ENCODE results near the gene AKT3.

Gene AKT3

DNA sequence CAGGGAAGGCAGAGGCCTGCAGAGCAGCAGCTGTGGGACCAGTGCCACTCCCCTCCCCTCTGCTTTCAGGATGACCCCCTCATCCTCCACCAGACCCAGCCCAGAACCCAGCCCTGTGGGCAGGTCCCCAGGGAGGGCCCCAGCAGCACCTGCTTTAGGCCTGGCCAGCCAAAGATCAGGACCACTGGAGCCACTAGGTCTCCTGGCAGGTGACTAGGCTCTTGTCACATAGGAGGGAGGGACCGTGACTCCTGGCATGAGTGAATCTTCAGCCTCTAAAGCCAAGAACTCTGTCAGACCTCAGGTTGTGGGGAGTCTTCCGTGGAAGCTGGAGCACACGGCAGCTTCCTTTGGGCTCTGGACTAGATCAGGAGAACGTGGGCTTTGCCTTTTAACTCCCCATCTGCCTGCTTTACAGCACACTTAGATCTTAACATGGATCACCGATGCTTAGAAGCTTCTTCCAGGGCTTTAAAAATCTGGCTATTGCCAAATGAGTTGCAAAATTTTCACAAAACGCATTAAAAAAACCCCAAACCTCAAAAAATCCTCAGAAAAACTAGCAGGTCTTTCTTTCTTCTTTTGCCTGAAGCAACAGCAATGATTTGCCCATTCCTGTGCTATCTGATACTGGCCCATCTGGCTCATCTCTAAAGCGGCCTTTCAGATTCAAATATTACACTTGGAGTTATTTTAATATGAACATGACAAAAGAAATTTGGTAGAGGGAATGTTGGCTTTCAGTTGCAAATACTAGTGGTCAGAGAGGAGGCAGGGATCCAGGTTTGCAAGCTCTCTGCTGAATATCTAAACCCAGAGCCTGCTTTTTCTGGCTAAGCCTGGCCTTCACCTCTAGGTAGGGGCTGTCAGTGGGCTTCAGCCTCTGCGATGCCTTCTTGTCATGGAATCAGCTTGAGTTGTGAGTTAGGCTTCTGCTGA is 359.0 kb downstream of the AKT3 start:
- Histone ChIP-seq H2AFZ (ENCODE audit: low read length) (no peak overlapping the region), H3F3A (ENCODE audit: low read depth) (no peaks in the 10 kb centered on the region), H3K4me2 (ENCODE audit: low read depth, low read length, poor library complexity, severe bottlenecking) (no peak overlapping the region), H3K9me2 (replicated peaks; ENCODE audit: low read depth, low read length) (no peaks in the 10 kb centered on the region), H3K4me3 (ENCODE audit: low read length, poor library complexity, severe bottlenecking) (no peak overlapping the region), H3K36me3 (ENCODE audit: insufficient read depth, low read length) (no peaks in the 10 kb centered on the region), H3K9ac (ENCODE audit: low read depth, low read length, poor library complexity, severe bottlenecking) (no peak overlapping the region), H4K20me1 (ENCODE audit: insufficient read depth, low read length, poor library complexity, severe bottlenecking) (no peaks in the 10 kb centered on the region), H3K79me2 (ENCODE audit: insufficient read depth, low read length) (no peaks in the 10 kb centered on the region), H3K27me3 (ENCODE audit: insufficient read depth, low read length, poor library complexity, severe bottlenecking) (no peaks in the 10 kb centered on the region), H3K4me1 (ENCODE audit: insufficient read depth, low read length, poor library complexity, severe bottlenecking) (no peaks in the 10 kb centered on the region), H3K9me3 (ENCODE audit: insufficient read depth, low read depth, low read length) (no peaks in the 10 kb centered on the region)
- TF ChIP-seq, protein P1, sequence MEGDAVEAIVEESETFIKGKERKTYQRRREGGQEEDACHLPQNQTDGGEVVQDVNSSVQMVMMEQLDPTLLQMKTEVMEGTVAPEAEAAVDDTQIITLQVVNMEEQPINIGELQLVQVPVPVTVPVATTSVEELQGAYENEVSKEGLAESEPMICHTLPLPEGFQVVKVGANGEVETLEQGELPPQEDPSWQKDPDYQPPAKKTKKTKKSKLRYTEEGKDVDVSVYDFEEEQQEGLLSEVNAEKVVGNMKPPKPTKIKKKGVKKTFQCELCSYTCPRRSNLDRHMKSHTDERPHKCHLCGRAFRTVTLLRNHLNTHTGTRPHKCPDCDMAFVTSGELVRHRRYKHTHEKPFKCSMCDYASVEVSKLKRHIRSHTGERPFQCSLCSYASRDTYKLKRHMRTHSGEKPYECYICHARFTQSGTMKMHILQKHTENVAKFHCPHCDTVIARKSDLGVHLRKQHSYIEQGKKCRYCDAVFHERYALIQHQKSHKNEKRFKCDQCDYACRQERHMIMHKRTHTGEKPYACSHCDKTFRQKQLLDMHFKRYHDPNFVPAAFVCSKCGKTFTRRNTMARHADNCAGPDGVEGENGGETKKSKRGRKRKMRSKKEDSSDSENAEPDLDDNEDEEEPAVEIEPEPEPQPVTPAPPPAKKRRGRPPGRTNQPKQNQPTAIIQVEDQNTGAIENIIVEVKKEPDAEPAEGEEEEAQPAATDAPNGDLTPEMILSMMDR (conservative IDR thresholded peaks at IDR 0.05; ENCODE audit: low read length) = no peak
- no peak for TF ChIP-seq EZH2phosphoT487 (IDR thresholded peaks at IDR 0.05; ENCODE audit: borderline replicate concordance)

DNA sequence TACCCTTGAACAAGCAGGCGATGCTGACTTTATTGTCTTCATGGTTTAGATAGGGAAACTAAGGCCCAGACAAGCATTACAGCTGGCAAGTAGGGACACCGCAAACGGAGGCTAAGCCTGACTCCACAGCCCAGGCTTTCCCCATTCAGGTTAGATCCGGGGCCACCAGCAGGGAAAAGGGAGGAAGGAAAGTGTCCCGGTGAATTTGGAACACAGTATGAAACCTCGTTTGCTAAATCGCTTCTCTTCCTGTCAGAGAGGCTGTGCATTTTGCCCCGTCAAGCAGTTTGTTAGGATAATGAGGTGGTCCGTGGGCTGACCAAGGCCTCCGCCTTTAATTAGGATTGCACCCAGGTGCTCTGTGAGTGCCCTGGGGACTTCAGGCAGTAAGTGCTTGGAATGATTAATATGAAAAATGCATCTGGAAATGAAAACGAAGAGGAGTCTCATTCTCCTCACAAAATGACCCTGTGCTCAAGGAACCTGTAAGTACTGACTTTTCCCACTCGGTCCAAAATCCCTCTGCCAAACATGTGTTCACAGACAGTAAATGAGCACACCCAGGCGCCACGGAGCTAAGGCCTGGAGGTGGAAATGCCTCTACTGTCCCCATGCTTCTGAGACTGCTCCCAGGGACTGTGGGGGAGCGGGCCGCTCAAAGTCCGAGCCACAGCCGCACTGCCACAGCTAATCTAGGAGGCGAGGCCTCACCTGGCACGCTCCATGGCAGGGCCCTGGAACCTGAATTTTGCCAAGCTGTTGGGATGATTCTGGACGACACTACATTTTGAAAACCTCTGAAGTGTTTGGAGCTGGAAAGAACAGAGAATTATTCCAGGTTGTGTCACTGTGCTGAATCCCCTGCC is 360.1 kb downstream of the AKT3 start:
- TF ChIP-seq EZH2phosphoT487 (IDR thresholded peaks at IDR 0.05; ENCODE audit: borderline replicate concordance) = no peak
- TF ChIP-seq, protein P1 (conservative IDR thresholded peaks at IDR 0.05; ENCODE audit: low read length) = no peak
- Histone ChIP-seq H3K27me3 (ENCODE audit: insufficient read depth, low read length, poor library complexity, severe bottlenecking) (no peaks in the 10 kb centered on the region), H3K79me2 (ENCODE audit: insufficient read depth, low read length) (no peaks in the 10 kb centered on the region), H3K9me2 (replicated peaks; ENCODE audit: low read depth, low read length) (no peaks in the 10 kb centered on the region), H3K9me3 (ENCODE audit: insufficient read depth, low read depth, low read length) (no peaks in the 10 kb centered on the region), H3K4me3 (ENCODE audit: low read length, poor library complexity, severe bottlenecking) (no peak overlapping the region), H3K4me1 (ENCODE audit: insufficient read depth, low read length, poor library complexity, severe bottlenecking) (no peaks in the 10 kb centered on the region), H2AFZ (ENCODE audit: low read length) (no peak overlapping the region), H3K36me3 (ENCODE audit: insufficient read depth, low read length) (no peaks in the 10 kb centered on the region), H3F3A (ENCODE audit: low read depth) (no peaks in the 10 kb centered on the region), H4K20me1 (ENCODE audit: insufficient read depth, low read length, poor library complexity, severe bottlenecking) (no peaks in the 10 kb centered on the region), H3K4me2 (ENCODE audit: low read depth, low read length, poor library complexity, severe bottlenecking) (no peak overlapping the region), H3K9ac (ENCODE audit: low read depth, low read length, poor library complexity, severe bottlenecking) (no peak overlapping the region)

DNA sequence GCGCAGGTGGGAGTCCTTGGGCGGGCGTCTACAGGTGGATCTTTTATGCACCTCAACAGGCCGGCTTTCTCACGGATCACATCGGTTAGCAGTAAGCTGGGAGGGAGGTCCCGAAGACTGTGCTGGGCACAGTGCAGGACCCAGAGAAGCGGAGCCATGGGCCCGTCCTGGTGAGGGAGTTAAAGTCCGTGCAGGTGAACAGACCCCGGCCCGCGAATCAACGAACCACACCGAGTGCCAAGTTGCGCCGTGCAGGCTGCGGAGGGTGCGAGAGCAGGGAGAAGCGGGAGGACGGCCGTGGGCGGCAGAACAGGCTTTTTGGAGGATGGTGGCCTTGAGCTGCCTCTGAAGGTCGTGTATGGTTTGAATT is 360.9 kb downstream of the AKT3 start:
- no peaks in the 10 kb centered on the region for H3K79me2 ChIP-seq (ENCODE audit: insufficient read depth, low read length)
- H3K4me1 ChIP-seq (ENCODE audit: insufficient read depth, low read length, poor library complexity, severe bottlenecking) = no peaks in the 10 kb centered on the region
- H3K4me3 ChIP-seq (ENCODE audit: low read length, poor library complexity, severe bottlenecking) = no peak overlapping the region
- no peaks in the 10 kb centered on the region for H3K9me2 ChIP-seq (replicated peaks; ENCODE audit: low read depth, low read length)
- no peak overlapping the region for H2AFZ ChIP-seq (ENCODE audit: low read length)
- H3K27me3 ChIP-seq (ENCODE audit: insufficient read depth, low read length, poor library complexity, severe bottlenecking) = no peaks in the 10 kb centered on the region
- no peak overlapping the region for H3K4me2 ChIP-seq (ENCODE audit: low read depth, low read length, poor library complexity, severe bottlenecking)
- no peaks in the 10 kb centered on the region for H3F3A ChIP-seq (ENCODE audit: low read depth)
- H3K9ac ChIP-seq (ENCODE audit: low read depth, low read length, poor library complexity, severe bottlenecking) = no peak overlapping the region
- no peaks in the 10 kb centered on the region for H3K9me3 ChIP-seq (ENCODE audit: insufficient read depth, low read depth, low read length)
- no peaks in the 10 kb centered on the region for H4K20me1 ChIP-seq (ENCODE audit: insufficient read depth, low read length, poor library complexity, severe bottlenecking)
- no peaks in the 10 kb centered on the region for H3K36me3 ChIP-seq (ENCODE audit: insufficient read depth, low read length)
- TF ChIP-seq, protein P1 (conservative IDR thresholded peaks at IDR 0.05; ENCODE audit: low read length) = no peak
- TF ChIP-seq EZH2phosphoT487 (IDR thresholded peaks at IDR 0.05; ENCODE audit: borderline replicate concordance) = no peak
